HG03354 (cell line): ENCODE data around the gene PDCD10.
A peak's percentile ranks its signal among the peaks of the same experiment; 100 is the strongest.

ENCODE experiments used
- ATAC-seq: cut with Tn5 transposase; IDR thresholded peaks from one replicate; pipeline ENCODE4 v1.9.1; 2021; ENCODE audit warnings: mild to moderate bottlenecking; ENCODE audit not compliant: unreplicated experiment, poor library complexity, severe bottlenecking

The PDCD10 gene

GRCh38 chr3:167734498-167735232 lies at the start of gene PDCD10:
TSS of gene PDCD10 (minus strand) at chr3:167734892. CDS start at chr3:167720157, 14,735 bp downstream.
- peak; percentile 89 for ATAC-seq

- no peak for ATAC-seq
These were observed 49.1 kb upstream of the PDCD10 start for GRCh38 chr3:167783781-167784180.

- no peak for ATAC-seq
These were observed 45.7 kb upstream of the PDCD10 start for GRCh38 chr3:167780214-167780883.

GRCh38 chr3:167777356-167777755 lies 42.7 kb upstream of the PDCD10 start:
- no peak for ATAC-seq

GRCh38 chr3:167776066-167776685 lies 41.5 kb upstream of the PDCD10 start:
- ATAC-seq: no peak

GRCh38 chr3:167773584-167773983 lies 38.9 kb upstream of the PDCD10 start:
- ATAC-seq: peak; percentile 78

GRCh38 chr3:167772992-167773391 lies 38.3 kb upstream of the PDCD10 start:
- peak; percentile 48 for ATAC-seq

- ATAC-seq: no peak
These were observed 27.6 kb upstream of the PDCD10 start for GRCh38 chr3:167762296-167762695.

GRCh38 chr3:167761302-167761701 lies 26.6 kb upstream of the PDCD10 start:
- ATAC-seq: no peak

GRCh38 chr3:167754049-167754448 lies 19.4 kb upstream of the PDCD10 start:
- no peak for ATAC-seq

- ATAC-seq: peak; percentile 99
These were observed 15.7 kb upstream of the PDCD10 start for GRCh38 chr3:167750272-167750971.

GRCh38 chr3:167749728-167750127 lies 15.0 kb upstream of the PDCD10 start:
- ATAC-seq: no peak

- no peak for ATAC-seq
These were observed 14.5 kb upstream of the PDCD10 start for GRCh38 chr3:167749209-167749608.

- ATAC-seq: no peak
These were observed 9.1 kb upstream of the PDCD10 start for GRCh38 chr3:167743799-167744198.

GRCh38 chr3:167742338-167742737 lies 7.6 kb upstream of the PDCD10 start:
- no peak for ATAC-seq

GRCh38 chr3:167740961-167741587 lies 6.4 kb upstream of the PDCD10 start:
- ATAC-seq: peak; percentile 93

- ATAC-seq: no peak
These were observed 4.6 kb upstream of the PDCD10 start for GRCh38 chr3:167739190-167739810.

- no peak for ATAC-seq
These were observed 3.3 kb upstream of the PDCD10 start for GRCh38 chr3:167738037-167738436.

- no peak for ATAC-seq
These were observed 2.3 kb upstream of the PDCD10 start for GRCh38 chr3:167736997-167737396.
